ENCODE measurements around the gene CDCP2.

Gene CDCP2

DNA sequence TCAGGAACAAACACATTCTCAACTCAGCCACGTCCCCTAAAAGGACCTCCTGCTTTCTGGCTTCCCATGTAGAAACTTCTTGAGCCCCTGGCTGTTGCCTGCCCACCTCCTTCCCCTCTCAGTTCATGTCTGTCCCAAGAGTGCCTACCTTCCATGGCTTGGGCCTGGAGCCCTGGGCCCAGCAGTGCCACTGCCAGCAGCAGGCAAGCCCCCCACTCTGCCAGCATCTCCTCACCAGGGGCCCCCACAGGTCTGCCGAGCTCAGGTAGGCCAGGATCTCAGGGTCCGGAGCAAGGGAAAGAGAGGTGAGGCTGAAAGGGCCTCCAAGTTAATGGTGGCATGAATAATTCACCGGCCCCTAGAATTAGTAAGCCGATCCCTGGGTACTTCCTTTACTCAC lies at the start of gene CDCP2:
CDCP2 (minus strand) TSS at position 305 of the 400 bp plus-strand sequence; CDS start at position 227, 78 bp downstream.
- DNase-seq: no peak

DNA sequence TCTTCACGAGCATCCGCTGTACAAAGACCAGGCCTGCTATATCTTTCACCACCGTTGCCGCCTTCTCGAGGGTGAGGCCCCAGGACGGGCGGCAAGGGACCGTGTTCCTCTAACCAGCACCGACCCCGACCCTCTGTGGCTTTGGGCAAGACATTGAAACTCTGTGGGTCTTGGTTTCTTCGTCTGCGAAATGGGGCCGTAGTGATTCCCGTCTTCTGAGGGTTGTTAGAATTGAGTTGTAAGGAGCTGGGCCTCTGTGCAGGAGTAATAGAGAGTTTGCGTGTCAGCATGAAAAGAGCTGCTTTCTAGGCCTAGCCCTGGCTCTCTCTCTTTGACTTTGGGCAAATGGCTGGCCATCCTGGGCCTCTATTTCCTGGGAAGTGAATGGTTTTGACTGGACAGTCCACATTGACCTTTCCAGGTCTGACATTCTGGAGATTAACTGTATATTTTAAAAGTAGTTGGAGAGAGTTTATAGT lies 47.8 kb upstream of the CDCP2 start:
- DNase-seq: no peak

DNA sequence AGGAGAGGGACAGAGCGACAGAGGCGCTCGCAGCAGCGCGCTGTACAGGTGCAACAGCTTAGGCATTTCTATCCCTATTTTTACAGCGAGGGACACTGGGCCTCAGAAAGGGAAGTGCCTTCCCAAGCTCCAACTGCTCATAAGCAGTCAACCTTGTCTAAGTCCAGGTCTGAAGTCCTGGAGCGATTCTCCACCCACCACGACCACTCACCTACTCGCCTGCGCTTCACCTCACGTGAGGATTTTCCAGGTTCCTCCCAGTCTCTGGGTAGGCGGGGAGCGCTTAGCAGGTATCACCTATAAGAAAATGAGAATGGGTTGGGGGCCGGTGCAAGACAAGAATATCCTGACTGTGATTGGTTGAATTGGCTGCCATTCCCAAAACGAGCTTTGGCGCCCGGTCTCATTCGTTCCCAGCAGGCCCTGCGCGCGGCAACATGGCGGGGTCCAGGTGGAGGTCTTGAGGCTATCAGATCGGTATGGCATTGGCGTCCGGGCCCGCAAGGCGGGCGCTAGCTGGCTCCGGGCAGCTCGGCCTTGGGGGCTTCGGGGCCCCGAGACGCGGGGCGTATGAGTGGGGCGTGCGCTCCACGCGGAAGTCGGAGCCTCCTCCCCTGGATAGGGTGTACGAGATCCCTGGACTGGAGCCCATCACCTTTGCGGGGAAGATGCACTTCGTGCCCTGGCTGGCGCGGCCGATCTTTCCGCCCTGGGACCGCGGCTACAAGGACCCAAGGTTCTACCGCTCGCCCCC lies 47.1 kb upstream of the CDCP2 start, which contains the start of the genes CYB5RL and MRPL37:
CYB5RL (minus strand) TSS at position 266 of the 754 bp plus-strand sequence. CDS start 4,414 bp downstream, outside the sequence.
MRPL37 (plus strand) TSS at position 403 of the 754 bp plus-strand sequence; CDS start at position 480, 77 bp downstream.
- peak; percentile 91 for DNase-seq

DNA sequence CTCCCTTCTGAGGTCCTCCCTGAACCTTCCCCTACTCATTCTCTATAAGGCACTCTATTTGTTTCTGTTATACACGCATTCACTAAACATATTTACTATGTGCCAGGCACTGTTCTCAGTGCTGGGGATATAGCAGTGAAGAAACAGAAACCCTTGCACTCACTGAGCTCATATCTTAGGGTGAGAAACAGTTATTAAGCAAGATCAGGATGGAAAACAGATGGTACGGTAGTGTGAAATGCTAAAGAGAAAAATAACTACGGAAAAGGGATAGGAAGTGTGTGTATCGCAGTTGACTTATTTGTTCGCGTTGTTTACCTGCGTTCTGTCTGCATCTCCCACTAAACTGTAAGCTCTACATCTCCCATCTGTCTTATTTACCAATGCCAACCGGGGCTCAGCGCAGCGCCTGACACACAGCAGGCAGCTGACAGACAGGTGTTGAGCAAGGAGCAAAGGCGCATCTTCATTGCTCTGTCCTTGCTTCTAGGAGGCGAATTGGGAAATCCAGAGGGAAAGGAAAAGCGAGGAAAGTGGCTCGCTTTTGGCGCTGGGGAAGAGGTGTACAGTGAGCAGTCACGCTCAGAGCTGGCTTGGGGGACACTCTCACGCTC lies 46.5 kb upstream of the CDCP2 start:
- no peak for DNase-seq

DNA sequence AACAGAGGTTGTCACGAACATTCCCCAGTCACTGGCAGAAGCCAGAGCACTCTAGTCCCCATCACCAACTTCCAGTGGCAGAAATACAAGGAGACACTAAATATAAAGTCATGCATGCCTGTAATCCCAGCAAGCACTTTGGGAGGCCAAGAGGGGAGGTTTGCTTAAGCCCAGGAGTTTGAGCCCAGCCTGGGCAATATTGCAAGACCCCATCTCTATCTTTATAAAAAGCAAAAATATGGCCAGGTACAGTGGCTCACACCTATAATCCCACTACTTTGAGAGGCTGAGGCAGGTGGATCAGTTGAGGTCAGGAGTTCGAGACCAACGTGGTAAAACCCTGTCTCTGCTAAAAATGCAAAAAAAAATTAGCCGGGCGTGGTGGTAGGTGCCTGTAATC lies 40.7 kb upstream of the CDCP2 start:
- DNase-seq: no peak

DNA sequence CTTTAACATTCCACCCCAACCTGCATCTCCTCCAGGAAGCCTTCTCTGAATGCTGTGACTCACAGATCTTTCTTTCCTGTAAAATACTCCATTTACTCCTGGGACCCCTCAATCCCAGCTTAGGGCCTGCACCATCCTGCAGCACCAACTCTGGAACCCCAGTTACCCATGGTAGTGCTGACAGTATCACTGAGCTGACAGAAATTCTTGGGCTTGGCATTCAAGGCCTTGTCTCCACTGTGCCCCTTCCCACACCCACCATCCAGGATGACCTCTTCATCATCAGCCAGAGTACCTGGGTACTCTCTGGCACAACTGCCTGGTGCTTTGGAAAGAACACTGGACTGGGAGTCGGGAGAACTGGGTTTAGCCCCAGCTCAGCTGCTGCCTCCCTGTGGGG lies 38.7 kb upstream of the CDCP2 start:
- no peak for DNase-seq

DNA sequence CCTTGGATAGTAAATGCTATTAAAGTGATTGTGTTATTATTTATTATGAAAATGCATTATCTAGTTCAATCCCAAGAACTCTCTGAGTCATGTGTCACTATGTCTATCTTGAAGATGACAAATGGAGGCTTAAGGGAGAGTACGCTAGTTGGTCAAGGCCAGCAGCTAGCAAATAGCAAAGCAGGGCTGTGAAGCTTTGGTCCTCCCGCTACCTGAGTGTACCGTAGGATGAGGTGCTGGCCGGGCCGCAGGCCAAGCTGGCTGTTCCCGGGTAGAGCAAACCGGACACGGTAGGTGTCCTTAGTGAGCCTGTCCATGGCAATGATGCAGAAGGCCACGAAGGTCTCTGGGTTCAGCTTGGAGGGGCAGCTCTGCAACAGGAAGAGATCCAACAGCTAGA lies 37.7 kb upstream of the CDCP2 start:
- DNase-seq: no peak

DNA sequence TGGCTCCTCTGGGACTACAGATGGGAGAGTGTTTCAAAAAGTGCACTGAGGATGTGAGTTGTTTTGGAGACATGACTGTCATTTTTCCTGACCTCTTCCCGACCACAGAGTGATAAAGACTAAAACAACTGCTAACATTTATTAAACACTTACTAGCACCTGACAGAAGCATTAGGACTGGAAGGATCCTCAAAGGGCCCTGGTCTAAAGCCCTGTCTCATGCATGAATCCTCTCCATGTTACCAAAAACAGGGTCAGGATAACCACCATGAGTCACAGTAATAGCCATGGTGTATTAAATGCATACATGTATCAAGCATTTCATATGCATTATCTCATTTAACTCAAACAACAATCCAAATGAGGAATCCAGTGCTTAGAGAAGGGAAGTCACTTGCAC lies 35.5 kb upstream of the CDCP2 start:
- no peak for DNase-seq

DNA sequence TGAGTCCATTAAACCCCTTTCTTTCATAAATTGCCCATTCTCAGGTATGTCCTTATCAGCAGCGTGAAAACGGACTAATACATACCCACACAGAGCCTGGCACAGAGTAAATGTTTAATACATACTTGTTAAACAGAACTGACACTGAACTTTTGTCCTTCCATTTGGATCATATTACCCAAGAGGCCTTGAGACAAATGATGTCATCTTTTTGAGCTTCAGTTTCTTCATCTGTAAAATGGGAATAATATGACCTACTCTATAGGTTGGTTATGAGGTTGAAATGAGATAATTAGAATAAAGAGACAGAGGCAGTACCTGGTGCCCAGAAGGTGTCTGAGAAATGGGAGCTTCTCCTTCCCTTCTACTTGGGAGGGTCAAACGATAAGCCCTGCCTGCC lies 33.3 kb upstream of the CDCP2 start:
- DNase-seq: no peak

DNA sequence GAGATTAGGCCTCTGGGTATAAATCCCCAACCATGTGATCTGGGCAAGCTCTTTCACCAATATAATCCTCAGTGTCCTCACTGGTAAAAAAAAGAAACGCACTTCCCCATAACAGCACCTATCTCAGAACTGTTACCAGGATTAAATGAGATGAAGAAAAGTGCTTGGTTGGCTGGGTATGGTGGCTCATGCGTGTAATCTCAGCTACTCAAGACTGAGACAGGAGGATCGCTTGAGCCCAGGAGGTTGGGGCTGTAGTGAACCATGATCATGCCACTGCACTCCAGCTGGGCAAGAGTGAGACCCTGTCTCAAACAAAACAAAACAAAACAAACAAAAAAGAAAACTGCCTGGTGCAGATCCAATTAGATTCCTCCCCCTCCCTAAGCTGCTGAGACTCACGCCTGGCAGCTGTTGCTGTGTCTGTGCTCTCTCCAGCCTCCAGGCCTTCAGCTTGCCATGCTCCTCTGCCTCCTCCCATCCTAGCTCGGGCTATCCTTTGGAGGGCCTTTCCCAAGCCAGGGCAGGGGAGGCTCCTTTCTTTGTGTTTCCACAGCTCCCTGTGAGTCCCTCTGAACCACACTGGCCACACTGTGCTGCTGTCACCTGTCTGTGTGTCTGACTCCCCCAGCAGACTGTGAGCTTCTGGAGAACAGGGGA lies 28.0 kb upstream of the CDCP2 start:
- no peak for DNase-seq

DNA sequence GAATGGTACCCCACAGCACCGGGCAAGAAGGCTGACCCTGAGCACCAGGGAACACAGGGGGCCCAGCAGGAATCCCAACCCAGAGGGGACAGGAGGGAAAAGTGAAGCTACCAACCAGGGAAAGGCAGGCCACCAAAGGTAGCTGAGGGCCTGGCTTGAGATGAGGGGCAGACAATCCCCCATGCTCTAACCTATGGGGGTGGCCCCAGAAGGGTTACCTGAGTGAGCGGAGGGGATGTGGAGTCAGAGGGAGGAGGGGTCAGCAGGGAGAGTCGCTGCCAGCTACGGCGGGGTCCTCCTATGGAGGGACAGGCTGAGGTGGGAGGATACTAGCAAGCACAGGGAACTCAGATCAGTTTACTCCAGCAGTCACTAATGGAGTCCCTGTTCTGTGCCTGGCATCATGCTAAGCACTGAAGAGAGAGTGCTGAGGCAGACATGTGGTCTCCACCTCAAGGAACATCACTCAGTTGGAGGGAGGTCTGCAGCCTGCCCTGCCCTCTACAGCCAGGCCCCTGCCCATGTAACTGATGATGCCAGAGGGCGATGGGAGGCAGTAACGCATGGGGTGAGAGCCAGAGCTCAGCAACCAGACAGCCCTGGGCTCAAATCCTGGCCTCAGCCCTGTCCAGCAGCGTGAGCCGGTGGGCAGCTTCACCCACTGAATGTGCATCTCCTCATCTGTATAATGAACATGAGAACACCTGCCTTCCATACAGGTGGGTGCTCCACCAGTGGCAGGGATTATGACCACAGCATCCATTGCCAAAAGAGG lies 25.7 kb upstream of the CDCP2 start:
- DNase-seq: no peak

DNA sequence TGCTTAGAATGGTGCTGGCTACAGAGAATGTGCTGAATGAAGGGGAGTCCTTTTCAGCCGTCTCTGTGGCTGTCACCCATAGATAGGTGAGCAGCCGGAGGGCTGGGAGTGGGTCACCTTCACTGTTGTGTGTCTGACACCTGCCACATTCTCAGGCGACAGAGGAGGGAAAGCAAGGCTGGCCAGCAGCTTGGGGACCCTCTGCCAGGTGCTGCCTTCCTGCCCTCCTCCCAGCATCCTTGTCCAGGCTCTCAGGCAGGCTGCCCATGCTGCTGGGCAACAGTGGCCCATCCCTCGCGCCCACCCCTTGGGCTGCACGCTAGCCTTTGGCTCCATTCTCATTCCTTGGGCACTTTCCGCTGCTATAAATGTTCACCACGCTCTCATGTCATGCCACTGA lies 24.9 kb upstream of the CDCP2 start:
- DNase-seq: no peak

DNA sequence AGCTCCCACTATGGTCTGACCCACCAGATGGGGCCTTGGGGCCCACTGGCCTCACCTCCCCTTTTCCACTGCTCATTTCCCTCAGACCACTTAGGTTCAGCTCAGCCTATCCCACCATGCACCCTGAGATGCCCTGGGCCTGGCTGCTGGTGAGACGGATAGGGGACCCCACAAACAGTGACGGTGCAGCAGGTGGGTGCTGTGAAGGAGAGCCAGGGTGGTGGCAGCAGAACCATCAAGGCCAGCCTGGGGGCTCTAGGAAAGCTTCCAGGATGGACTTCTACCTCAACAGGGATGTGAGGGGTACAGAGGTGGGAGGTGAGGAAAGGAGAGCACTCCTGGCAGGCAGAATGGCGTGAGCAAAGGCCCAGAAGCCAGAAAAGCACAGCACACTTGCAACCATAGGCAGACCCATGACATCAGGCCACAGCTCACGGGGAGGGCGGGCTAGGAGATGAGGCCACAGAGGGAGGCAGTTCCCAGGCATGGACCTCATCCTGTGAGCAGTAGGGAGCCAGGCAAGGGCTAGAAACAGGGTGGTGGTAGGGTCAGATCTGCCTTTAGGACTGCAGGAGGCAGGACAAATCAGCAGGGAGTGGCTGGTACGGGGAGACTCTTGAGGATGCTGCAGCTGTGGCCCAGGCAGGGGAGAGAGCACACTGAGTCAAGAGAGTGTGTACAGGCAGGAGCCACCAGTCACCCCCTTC lies 24.0 kb upstream of the CDCP2 start:
- no peak for DNase-seq

DNA sequence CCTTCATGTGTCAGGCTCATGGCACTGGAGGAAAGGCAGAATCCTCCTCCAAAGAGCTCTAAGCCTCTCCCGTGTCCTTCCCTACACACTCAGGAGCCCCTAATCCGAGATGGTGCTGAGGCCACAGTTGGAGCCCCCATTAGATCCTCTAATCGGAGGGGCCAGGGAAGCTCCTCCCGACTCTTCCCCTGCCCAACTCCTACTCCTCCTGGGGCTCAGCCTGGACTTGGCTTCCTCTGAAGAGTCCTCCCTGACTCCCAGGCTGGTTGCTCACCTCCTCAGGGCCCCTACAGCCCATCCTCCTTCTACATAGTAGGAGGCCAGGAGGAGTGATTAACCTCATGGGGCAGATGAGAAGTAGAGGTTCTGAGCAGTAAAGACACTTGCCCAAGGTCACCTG lies 21.3 kb upstream of the CDCP2 start:
- no peak for DNase-seq

DNA sequence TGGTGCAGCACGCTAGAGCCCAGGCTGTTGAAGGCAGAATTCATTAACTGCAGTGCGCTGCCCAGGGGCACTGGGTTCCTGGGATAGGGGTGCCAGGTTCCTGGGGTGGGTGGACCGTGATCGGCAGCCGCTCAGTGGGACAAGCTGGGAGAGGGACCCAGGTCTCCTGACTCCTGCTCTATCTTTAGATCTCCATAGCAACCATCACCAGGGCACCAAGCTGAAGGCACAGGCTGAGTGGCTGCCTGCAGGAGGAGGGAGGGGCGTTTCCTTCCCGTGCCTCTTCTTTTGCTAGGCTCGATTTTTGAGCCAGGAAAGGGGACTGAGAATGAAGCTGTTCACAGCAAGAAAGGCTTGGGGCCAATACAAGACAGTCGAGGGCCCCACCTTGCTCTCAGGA lies 20.9 kb upstream of the CDCP2 start:
- no peak for DNase-seq

DNA sequence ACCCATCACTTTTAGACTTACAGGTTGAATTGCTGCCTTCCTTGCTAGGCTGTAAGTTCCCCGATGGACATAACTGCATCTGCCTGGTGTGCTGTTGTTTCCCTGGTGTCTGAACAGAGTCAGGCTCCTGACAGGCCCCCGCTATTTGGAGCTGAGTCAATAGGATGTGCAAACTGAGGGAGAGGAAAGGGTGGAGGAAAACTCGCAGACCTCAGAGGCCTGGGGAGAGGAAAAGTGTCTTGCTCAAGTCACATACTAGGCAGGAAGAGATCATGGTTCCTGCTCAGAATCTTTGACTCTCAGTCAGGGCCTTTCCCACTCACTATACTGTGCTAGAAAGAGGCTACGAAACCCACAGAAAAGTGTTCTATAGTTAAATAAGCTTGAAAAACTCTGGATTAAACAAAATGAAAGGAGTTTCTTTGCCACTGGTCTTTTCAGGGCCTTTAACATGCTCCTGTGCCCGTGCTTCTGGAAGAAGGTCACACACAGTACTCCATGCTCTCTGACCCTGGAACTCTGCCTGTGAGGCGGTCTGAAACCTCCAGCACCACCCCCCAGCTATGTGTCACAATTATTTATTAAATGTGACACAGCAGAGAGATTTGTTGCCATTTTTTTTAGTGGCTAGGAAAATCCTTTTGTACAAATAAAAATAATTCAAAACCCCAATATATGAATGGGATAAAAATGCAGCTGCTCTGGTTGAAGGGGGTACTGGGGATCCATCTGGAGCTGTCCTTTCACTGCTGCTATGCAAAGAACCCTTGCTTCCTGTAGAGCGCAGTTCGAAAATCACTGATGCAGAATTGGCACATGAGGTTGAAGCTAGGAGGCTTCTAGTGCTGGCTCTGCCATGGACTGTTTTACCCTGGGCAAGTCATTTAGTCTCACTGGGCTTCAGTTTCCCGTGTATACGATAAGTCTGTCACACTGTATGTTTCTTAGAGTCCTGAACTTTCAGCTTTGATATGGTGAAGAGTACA lies 20.1 kb upstream of the CDCP2 start:
- DNase-seq: no peak

DNA sequence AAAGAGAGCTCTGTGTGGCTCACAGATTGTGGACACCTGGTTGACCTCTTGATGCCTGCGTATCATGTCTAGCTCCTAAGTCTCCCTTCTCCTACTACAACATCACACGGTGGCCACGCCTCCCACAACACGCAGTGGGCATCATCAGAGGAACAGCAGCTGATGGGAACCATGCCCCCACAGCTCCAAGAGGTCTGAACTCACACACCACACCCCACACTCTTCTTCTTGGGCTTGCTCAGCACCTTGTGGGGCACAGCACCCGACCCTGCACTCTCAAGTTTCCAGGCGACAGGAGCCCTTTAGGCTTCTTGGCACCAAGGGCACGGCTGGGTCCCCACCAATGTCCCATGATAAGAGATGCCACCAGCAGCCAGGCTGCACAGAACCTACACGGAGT lies 18.8 kb upstream of the CDCP2 start:
- DNase-seq: no peak

DNA sequence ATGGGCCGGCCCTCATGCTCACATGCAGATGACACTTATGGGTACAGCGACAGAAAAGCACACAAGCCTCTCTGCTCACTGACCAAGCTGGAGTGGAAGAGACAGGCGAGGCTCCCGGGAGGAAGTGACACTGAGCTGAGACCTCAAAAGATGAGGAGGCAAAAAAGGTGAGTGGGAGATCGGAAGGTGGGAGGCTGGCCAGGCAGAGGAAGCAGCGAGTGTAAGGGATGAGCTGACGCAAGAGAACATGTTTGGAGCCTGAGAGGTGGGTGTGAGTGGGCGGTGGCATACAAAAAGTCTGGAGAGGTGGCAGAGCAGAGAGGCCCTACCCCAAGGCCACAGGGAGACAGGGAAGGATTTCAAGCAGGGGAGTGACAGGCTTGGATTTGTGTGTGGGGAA lies 18.2 kb upstream of the CDCP2 start:
- DNase-seq: no peak

DNA sequence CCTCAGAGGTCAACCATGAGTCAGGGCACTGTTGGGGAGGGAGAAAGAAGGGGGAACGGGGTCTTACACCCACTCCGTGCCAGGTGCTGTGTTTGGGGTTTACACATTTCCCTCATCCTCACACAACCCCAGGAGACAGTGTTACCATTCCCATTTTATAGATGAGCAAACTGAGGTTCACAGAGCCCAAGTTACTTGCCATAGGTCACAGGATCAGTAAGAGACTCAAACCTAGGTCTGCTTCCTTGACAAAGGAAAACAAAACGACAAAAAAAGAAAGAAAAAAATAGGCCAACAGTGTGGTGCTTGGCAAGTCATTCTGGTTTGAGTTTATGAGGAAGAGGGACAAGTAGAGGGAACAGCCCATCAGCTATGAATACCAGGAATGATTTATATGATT lies 16.3 kb upstream of the CDCP2 start:
- no peak for DNase-seq

DNA sequence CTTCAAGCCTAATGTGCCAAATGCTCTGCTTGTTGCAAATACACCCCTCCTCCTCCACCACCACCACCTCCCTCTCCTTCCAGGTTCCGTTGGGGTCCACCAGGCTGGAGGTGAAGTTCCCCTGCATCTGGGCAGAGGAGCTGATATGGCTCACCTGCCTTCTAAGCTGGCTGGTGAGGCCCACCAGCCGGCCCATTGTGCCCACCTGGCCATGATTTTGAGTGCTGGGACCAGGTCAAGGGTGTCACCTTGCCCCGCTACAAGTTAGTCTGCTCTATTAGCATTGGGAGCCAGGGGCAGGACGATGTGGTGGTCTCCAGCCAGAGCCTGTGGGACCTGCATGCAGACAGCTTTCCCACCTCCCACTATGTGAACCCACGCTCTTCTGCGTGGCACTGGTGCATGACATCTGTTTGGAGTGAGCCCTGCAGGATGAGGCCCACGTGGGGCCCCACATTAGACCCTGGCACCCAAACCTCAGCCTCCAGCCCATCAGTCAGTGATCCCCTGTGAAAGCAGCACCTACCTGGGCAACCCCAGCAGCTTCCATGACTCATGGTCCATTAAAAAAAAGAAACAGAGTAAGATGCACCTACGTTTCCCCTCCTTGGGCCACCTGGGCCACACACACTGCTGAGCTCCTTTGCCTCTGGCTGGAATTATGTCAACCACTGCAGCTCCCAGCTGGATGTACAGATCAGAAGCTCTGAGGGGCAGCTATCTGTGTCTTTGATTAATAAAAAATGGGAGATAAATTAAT lies 15.6 kb upstream of the CDCP2 start:
- no peak for DNase-seq

All from NCI-H1092 (cell line).